Activated B cell treated with CpG ODN at 0.5 μM for 24 hours (primary cell): ENCODE results near the gene DNAJB2. TPM values are rescaled to one million over a fixed set of nuclear protein-coding genes. Genes with fewer than 3 reads are reported as not detected.

Experiments used
- ATAC-seq: fragments of 200-7000 bp; cut with Tn5 transposase; one replicate; pipeline ENCODE4 v1.10.0; 2021; ENCODE audit warnings: low read depth, mild to moderate bottlenecking, moderate library complexity
- CTCF ChIA-PET: fragments of 350-600 bp; sonication (Branson Sonifier 250); formaldehyde crosslinking; loops from one replicate; lab custom pipeline; 2021; ENCODE audit warnings: antibody characterized with exemption; lab: Charles Lee
- POLR2A ChIA-PET: fragments of 350-600 bp; sonication (Branson Sonifier 250); formaldehyde crosslinking; loops from one replicate; lab custom pipeline; 2021; ENCODE audit warnings: antibody characterized with exemption; lab: Charles Lee
- DNase-seq: peaks from one replicate; pipeline ENCODE4 v3.0.0; 2022
- H3K27ac Mint-ChIP-seq: one replicate; pipeline ENCODE4 v1.8.0; 2020; ENCODE audit warnings: mixed read lengths
- H3K27me3 Mint-ChIP-seq: one replicate; pipeline ENCODE4 v1.8.0; 2021; ENCODE audit warnings: mixed read lengths
- H3K36me3 Mint-ChIP-seq: one replicate; pipeline ENCODE4 v1.8.0; 2021; ENCODE audit warnings: low read depth, mixed read lengths
- H3K4me1 Mint-ChIP-seq: one replicate; pipeline ENCODE4 v1.8.0; 2021; ENCODE audit warnings: mixed read lengths
- H3K4me3 Mint-ChIP-seq: one replicate; pipeline ENCODE4 v1.8.0; 2020; ENCODE audit warnings: mild to moderate bottlenecking, mixed read lengths
- H3K9me3 Mint-ChIP-seq: one replicate; pipeline ENCODE4 v1.8.0; 2020; ENCODE audit warnings: mixed read lengths
- CTCF ChIP-seq: fragments of 200-600 bp; IDR thresholded peaks from one replicate; pipeline ENCODE4 v1.8.0; 2022; ENCODE audit warnings: antibody characterized with exemption, mild to moderate bottlenecking
- intact Hi-C: fragments of 100-400 bp; cut with micrococcal nuclease; formaldehyde crosslinking; loops from one replicate; pipeline ENCODE4 v1.15.1; 2024
- total RNA-seq: library from RNA; stranded (reverse); gene quantifications from 2 replicates; pipeline ENCODE4 v1.2.3, GENCODE V29; 2022

The DNAJB2 gene
- total RNA-seq, 1 donor from 2014 or later: 71.1 TPM

- no peak for TF ChIP-seq CTCF
- ATAC-seq (no peak), DNase-seq (no peak)
- Mint-ChIP-seq H3K27ac (no peak overlapping the region), H3K4me3 (no peak overlapping the region), H3K4me1 (no peaks in the 10 kb centered on the region), H3K27me3 (no peaks in the 10 kb centered on the region), H3K9me3 (no peaks in the 10 kb centered on the region), H3K36me3 (no peaks in the 10 kb centered on the region)
- ChIA-PET CTCF (interaction anchor here (1.2 kb wide), 1 partner anchor 11 kb away, joined by 4 read pairs; no protein-coding TSS in a partner anchor), POLR2A (interaction anchor here (0.6 to 1.2 kb wide), 2 partner anchors 11 to 106 kb away, joined by 5 to 7 read pairs; partner anchors contain the start of gene NHEJ1)
- intact Hi-C loops: no loop called here
These were observed 12.9 kb upstream of the DNAJB2 start for GRCh38 chr2:219266232-219266631.

GRCh38 chr2:219266886-219267285 is 12.3 kb upstream of the DNAJB2 start:
- DNase-seq: no peak
- intact Hi-C loops: no loop called here
- H3K27me3 Mint-ChIP-seq: no peaks in the 10 kb centered on the region
- H3K4me1 Mint-ChIP-seq: no peaks in the 10 kb centered on the region
- no peak overlapping the region for H3K27ac Mint-ChIP-seq
- H3K4me3 Mint-ChIP-seq: no peak overlapping the region
- no peaks in the 10 kb centered on the region for H3K36me3 Mint-ChIP-seq
- ChIA-PET CTCF (no interaction called here), POLR2A (no interaction called here)
- TF ChIP-seq CTCF: no peak
- H3K9me3 Mint-ChIP-seq: no peaks in the 10 kb centered on the region
- ATAC-seq: no peak

GRCh38 chr2:219268294-219268693 is 10.9 kb upstream of the DNAJB2 start:
- Mint-ChIP-seq H3K4me3 (no peak overlapping the region), H3K27ac (no peak overlapping the region), H3K4me1 (no peaks in the 10 kb centered on the region), H3K9me3 (no peaks in the 10 kb centered on the region), H3K36me3 (no peaks in the 10 kb centered on the region), H3K27me3 (no peaks in the 10 kb centered on the region)
- intact Hi-C loops: no loop called here
- DNase-seq (no peak), ATAC-seq (no peak)
- POLR2A ChIA-PET: no interaction called here
- TF ChIP-seq CTCF: no peak
- CTCF ChIA-PET: no interaction called here

GRCh38 chr2:219269362-219270054 is 9.7 kb upstream of the DNAJB2 start:
- H3K27ac Mint-ChIP-seq: no peak overlapping the region
- POLR2A ChIA-PET: interaction anchor here (1.8 kb wide), 1 partner anchor 15 kb away, joined by 7 read pairs; the partner anchor contains the start of gene TUBA4A
- intact Hi-C loops: no loop called here

More at GRCh38 chr2:219269362-219270054, 9.7 kb upstream of the DNAJB2 start:
- no peak for ATAC-seq
- peaks cover 3% of the 10 kb centered on the region for H3K4me1 Mint-ChIP-seq
- no peaks in the 10 kb centered on the region for H3K27me3 Mint-ChIP-seq
- CTCF ChIA-PET: interaction anchor here (2.3 kb wide), 1 partner anchor 25 kb away, joined by 10 read pairs; no protein-coding TSS in a partner anchor
- H3K36me3 Mint-ChIP-seq: no peaks in the 10 kb centered on the region
- DNase-seq: no peak
- H3K9me3 Mint-ChIP-seq: no peaks in the 10 kb centered on the region
- TF ChIP-seq CTCF: no peak
- no peak overlapping the region for H3K4me3 Mint-ChIP-seq
